Upper lobe of left lung (tissue), 4 donors: ENCODE measurements around the gene HDAC3.

ENCODE experiments used
- CTCF ChIP-seq, 6 experiments: fragments of 450-650 bp in 4 of 6; fragments of 200-600 bp in 2 of 6; sonication (generic) in 2 of 6; IDR thresholded peaks; one replicate each; pipeline ENCODE4 v1.5.1; 2016 to 2019; ENCODE audit warnings: antibody characterized with exemption in 6 of 6
- EP300 ChIP-seq, 4 donors: sonication (generic); formaldehyde crosslinking; IDR thresholded peaks; one replicate each; pipeline ENCODE4 v1.5.1; 2017; ENCODE audit warnings: antibody characterized with exemption in 4 of 4, control low read depth in 2 of 4
- POLR2A ChIP-seq, 4 donors: fragments of 450-650 bp; IDR thresholded peaks; one replicate each; pipeline ENCODE4 v1.5.1; 2016 to 2017; ENCODE audit warnings: antibody characterized with exemption in 4 of 4, mild to moderate bottlenecking in 2 of 4
- POLR2AphosphoS5 ChIP-seq, 2 donors: sonication (generic); formaldehyde crosslinking; IDR thresholded peaks; one replicate each; pipeline ENCODE4 v1.5.1; 2017; ENCODE audit warnings: antibody characterized with exemption in 2 of 2

- TF ChIP-seq CTCF (IDR thresholded peaks at IDR 0.05): no peak
- TF ChIP-seq POLR2A (IDR thresholded peaks at IDR 0.05): peak in 1 of 4 donors; percentile 42
- peak in 1 of 2 donors; percentile 28 for TF ChIP-seq POLR2AphosphoS5 (IDR thresholded peaks at IDR 0.05)
- peak in 1 of 4 donors; percentile 22 for TF ChIP-seq EP300 (IDR thresholded peaks at IDR 0.05)
Observed at GRCh38 chr5:141605523-141606277, 30.9 kb downstream of the HDAC3 start.
